Measurements from ENCODE around the gene GFRA1. TPM values are rescaled to one million over a fixed set of nuclear protein-coding genes. Genes with fewer than 3 reads are reported as not detected.

GFRA1 gene
- total and polyA plus RNA-seq, 12 donors: 0.38 to 9.3 (median 1.7) TPM

DNA sequence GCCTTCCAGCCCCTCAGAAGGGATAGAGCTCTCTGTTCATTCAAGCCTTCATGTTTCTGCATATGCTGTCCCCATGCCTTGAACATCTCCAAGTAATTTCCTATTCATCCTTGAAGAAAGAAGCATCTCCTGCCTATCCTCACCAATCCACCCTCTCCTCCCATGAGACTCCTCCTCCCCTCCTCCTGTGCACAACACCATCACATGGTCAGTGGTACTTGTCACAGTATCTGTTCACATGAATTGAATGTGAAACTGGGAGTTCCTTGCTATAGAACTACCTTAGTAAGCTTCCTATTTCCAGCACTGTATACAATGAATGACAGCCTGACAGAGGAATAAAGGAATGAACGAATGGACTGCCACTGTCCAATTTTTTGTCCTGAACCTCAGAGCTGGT, 115.5 kb downstream of the GFRA1 start:
- TF ChIP-seq CTCF (IDR thresholded peaks at IDR 0.05): no peak
- Histone ChIP-seq H3K9me3 (peaks cover 0 to 6% (median 0%) of the 10 kb centered on the region in 11 donors), H3K4me3 (no peak overlapping the region), H3K27ac (no peak overlapping the region), H3K4me1 (no peaks in the 10 kb centered on the region), H3K36me3 (no peaks in the 10 kb centered on the region), H3K27me3 (no peaks in the 10 kb centered on the region)
- DNase-seq (no peak), ATAC-seq (no peak)
- intact Hi-C loops (cut with DNase I): no loop called here
- 81 to 84% methylated on average over 1 of the region's 1 CpG for WGBS, 2 donors

DNA sequence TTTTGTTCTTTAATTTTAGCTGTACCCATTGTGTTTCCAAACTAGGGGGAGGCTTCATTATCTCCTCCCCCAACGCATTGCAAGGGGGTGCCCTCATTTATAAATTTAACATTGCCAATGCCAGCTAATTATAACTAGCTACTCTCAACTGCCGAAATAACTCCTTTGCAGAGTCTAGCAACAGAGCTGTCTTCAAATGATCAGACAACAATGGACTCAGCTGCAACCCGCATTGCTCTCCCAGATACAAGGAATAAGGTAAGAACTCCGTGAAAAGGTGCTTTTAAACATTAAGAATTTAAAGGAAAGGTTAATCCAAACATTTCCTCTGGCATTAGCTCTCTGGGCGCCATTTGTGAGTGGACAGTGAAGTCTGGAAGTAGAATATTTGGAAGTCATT, 116.2 kb downstream of the GFRA1 start:
- peaks cover 0 to 6% (median 0%) of the 10 kb centered on the region in 11 donors for H3K9me3 ChIP-seq
- WGBS, 2 donors: 69 to 70% methylated on average over 5 of the region's 5 CpGs
- no peak for ATAC-seq
- no peak overlapping the region for H3K27ac ChIP-seq
- H3K36me3 ChIP-seq: no peaks in the 10 kb centered on the region
- intact Hi-C loops (cut with DNase I): no loop called here
- H3K4me1 ChIP-seq: no peaks in the 10 kb centered on the region
- no peak for TF ChIP-seq CTCF (IDR thresholded peaks at IDR 0.05)
- H3K4me3 ChIP-seq: no peak overlapping the region
- no peak for DNase-seq
- H3K27me3 ChIP-seq: no peaks in the 10 kb centered on the region

DNA sequence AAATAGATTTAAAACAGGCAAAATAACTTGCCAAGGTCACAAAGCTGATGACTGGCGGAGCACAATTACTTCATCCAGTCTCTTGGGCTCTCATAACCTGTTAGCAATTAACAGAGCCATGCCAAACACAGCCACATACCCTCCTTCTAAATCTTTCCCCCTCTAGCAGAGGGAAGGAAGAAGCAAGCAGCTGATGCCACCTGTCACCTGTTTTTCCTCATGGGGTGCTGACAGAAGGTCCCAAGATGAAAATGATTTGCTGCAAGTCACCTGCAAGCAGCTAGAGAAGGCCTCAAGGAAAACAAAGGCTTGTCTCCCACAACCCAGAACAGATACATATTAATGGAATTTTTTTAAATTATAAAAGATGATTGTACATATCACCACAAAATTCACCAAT, 117.8 kb downstream of the GFRA1 start:
- intact Hi-C loops (cut with DNase I): no loop called here
- ATAC-seq: no peak
- no peak overlapping the region for H3K4me3 ChIP-seq
- H3K27me3 ChIP-seq: no peaks in the 10 kb centered on the region
- WGBS, 2 donors: 85 to 95% methylated on average over 1 of the region's 1 CpG
- H3K36me3 ChIP-seq: no peaks in the 10 kb centered on the region
- no peak overlapping the region for H3K27ac ChIP-seq
- DNase-seq: no peak
- peaks cover 0 to 6% (median 0%) of the 10 kb centered on the region in 11 donors for H3K9me3 ChIP-seq
- no peaks in the 10 kb centered on the region for H3K4me1 ChIP-seq
- no peak for TF ChIP-seq CTCF (IDR thresholded peaks at IDR 0.05)

GRCh38 chr10:116154651-116155050, 118.4 kb downstream of the GFRA1 start:
- TF ChIP-seq CTCF (IDR thresholded peaks at IDR 0.05): no peak
- no peak for DNase-seq
- no peaks in the 10 kb centered on the region for H3K27me3 ChIP-seq
- peaks cover 0 to 6% (median 0%) of the 10 kb centered on the region in 11 donors for H3K9me3 ChIP-seq
- no peaks in the 10 kb centered on the region for H3K4me1 ChIP-seq
- intact Hi-C loops (cut with DNase I): no loop called here
- ATAC-seq: no peak
- no peak overlapping the region for H3K4me3 ChIP-seq
- no peaks in the 10 kb centered on the region for H3K36me3 ChIP-seq
- H3K27ac ChIP-seq: no peak overlapping the region
- 85 to 92% methylated on average over 1 of the region's 1 CpG for WGBS, 2 donors

DNA sequence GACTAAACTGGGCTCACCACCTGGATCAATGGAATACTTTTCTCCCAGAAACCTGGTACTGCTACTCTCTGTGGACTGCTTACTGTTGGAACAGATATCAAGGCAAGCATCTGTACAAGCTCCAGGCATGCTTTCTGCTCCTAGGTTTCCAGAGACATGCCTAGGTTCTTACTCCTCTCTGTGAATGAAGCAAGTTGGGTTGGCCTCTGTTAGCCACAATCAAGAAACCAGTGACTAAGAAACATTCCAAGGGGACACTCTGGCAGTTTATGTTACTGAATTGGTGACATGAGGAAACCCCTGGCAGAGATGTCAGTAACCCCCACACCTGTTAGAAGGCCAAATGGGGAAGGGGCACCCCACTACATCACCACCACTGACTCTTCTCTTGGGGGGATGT, 121.9 kb downstream of the GFRA1 start:
- no peak overlapping the region for H3K27ac ChIP-seq
- ATAC-seq: no peak
- no peak for DNase-seq
- no peaks in the 10 kb centered on the region for H3K4me1 ChIP-seq
- H3K36me3 ChIP-seq: no peaks in the 10 kb centered on the region
- no peaks in the 10 kb centered on the region for H3K27me3 ChIP-seq
- peaks cover 0 to 6% (median 0%) of the 10 kb centered on the region in 11 donors for H3K9me3 ChIP-seq
- TF ChIP-seq CTCF (IDR thresholded peaks at IDR 0.05): no peak
- H3K4me3 ChIP-seq: no peak overlapping the region
- intact Hi-C loops (cut with DNase I): no loop called here
